EH (cell line): ENCODE data around the gene SLITRK3.

ENCODE experiments used
- DNase-seq: peaks from one replicate; pipeline ENCODE4 v3.0.0-alpha.2; 2015; ENCODE audit warnings: low read depth

SLITRK3 gene

GRCh38 chr3:165195640-165196576 is at the start of gene SLITRK3:
Gene SLITRK3, minus strand, starts transcription at chr3:165196384. Its CDS starts 5,554 bp downstream, at chr3:165190830.
- DNase-seq = no peak

GRCh38 chr3:165243597-165243996 is 47.4 kb upstream of the SLITRK3 start:
- no peak for DNase-seq

- DNase-seq = no peak
These were observed 37.5 kb upstream of the SLITRK3 start for GRCh38 chr3:165233501-165234195.

GRCh38 chr3:165225604-165226003 is 29.4 kb upstream of the SLITRK3 start:
- no peak for DNase-seq

- no peak for DNase-seq
These were observed 21.6 kb upstream of the SLITRK3 start for GRCh38 chr3:165217739-165218138.

GRCh38 chr3:165212580-165212979 is 16.4 kb upstream of the SLITRK3 start:
- DNase-seq = no peak

- DNase-seq = no peak
These were observed 15.5 kb upstream of the SLITRK3 start for GRCh38 chr3:165211721-165212120.

DNA sequence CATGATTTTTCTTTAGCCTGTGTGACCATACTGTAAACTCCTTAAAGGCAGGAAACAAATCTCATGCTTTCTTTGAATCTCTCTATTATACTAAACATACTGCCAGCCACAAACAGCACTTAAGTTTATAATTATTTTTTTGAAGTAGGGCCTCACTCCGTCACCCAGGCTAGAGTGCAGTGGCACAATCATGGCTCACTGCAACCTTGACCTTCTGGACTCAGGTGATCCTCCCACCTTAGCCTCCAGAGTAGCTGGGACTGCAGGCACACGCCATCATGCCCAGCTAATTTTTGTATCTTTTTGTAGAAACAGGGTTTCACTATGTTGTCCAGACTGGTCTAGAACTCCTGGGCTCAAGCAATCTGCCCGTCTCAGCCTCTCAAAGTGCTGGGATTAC is 14.5 kb upstream of the SLITRK3 start:
- no peak for DNase-seq

DNA sequence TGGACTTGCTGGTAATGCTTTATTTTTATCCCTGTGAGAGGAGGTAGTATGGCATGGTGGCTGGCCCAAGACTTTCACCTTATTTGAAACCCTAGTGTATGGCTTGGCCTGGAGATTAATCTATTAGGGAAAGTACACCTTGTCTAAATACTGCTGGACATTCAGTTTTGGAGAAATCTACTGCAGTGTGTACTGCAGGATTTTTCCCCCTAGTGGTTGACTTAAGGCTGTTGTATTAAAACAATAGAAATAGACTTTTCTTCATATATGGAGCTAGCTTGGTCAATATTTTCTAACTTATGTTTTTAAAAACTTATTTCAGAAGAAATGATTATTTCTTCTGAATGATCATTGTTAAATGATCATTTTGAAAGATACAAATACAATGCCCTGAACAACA is 13.9 kb upstream of the SLITRK3 start:
- DNase-seq = no peak

GRCh38 chr3:165206454-165207266 is 10.5 kb upstream of the SLITRK3 start:
- peak; percentile 72 for DNase-seq

DNA sequence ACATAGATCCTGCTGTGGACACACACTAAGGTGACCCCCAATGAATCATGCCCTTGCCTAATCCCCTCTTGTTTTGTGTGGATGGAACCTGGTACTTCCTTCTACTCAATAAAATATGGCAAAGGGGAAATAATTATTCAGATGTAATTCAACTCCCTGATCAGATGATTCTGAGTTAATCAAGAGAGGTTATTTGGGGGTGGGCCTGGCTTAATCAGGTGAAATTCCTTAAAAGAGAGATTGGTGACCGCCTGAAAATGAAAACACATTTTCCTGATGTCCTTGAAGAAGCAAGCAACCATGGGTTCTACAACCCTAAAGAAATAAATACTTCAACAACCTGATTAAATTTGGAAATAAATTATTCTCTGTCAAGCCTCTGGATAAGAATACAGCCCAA is 8.3 kb upstream of the SLITRK3 start:
- no peak for DNase-seq

DNA sequence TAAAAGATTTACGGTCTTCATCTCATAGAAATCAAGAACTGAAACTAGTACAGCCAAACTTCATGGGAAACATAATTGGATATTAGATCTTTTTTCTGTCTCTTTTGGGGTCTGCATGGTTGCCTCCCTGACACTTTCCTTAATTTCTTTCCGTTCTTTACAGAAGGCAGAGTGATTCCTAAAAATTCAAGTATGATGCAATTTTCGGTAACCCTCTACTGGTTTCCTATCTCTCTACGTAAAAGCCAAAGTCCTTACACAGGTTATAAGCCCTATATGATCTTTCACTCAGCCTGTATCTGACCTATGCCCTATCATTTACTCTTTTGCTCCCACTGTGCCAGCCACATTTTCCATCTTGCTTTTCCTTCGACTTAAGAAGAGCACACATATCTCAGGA is 6.8 kb upstream of the SLITRK3 start:
- DNase-seq = no peak

DNA sequence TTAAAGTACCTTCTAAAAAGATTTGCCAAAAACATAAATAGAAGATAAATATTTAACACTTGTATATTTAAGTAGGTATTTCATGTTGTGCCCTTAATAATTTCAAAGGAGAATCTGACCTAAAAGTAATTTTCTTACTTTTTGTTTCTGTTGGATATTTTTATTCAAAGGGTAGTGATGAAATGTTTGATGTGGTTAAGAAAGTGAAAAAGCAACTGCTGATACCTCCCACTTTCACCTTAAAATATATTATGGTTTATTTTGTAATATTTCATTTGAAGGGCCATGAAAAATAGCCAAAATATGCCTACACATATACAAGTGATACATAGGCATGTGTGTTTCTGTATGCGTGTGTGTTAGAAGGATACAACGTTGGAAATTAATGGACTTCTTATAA is 5.8 kb upstream of the SLITRK3 start:
- no peak for DNase-seq

GRCh38 chr3:165197481-165197800 is 1.3 kb upstream of the SLITRK3 start:
- no peak for DNase-seq

DNA sequence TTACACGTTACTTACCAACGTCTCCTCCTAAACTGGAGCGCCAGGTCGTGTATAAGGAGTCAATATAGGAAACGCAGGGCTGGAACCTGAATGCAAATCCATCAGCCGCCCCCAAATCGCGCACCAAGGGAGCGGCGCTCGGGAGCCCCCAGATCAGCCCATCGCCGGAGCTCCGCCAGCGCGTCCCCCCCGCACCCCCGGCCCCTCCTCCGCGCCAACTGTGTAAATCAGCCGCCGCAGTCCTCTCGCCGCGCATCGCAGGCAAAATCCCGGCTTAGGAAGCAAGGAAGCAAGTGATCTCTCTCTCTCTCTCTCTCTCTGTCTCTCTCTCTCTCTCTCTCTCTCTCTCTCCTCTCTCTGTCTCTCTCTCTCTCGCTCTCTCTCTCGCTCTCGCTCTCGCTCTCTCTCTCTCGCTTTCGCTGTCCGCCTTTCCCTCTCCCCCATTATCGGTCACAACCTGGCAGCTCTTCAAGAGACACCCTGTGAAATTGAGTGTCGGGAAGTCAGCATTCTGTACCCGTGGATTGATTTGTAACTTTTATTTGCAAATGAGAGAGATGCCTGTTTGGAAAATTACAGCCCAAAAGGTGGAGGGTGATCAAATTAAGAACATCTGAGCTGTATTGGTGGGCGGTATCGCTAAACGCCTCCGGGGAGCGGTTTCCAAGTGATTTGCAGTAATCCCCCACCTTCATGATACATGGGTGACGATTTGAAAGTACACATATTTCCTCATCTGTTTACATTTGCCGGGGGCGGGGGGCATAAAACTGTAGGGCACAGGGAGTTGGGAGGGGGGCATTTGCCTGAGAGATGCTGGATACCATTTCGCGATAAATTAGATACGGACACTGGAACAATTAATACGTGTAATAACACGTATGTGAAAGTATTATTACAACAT is 645 bp upstream of the SLITRK3 start:
- no peak for DNase-seq

- no peak for DNase-seq
These were observed 944 bp downstream of the SLITRK3 start for GRCh38 chr3:165195241-165195639.

DNA sequence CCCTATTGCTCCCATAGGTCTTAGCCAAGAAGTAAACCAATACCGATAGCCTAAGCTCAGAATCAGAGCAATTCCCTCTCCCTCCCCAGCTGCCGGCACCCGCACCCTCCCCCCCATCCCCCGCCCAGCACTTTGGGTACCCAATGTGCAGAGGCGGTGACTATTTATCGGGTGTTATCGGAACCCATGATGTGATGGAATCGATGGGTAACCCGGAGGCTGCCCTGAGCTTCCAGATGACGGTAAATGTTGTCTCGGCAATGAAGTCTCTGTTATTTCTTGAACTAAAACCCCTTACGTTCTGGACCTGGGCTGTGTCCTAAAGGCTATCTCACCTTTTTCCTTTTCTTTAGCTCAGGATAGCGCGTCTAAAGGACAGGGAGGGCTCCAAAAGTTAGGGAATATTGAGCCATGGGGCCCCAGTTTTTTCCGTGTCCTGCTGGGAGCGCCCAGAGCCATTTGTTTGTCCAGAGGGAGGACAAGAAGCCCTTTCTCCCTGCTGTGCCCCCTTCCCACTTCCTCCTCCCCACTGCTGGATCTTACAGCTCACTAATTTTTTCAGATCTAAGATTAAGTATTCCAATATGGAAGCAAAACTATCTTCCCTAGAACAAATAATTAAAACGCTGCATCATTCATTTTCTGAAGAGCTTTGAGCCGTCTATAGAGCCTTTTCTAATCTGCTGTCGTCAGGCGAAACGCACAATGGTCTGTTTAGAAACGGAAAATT is 1.5 kb downstream of the SLITRK3 start:
- no peak for DNase-seq

DNA sequence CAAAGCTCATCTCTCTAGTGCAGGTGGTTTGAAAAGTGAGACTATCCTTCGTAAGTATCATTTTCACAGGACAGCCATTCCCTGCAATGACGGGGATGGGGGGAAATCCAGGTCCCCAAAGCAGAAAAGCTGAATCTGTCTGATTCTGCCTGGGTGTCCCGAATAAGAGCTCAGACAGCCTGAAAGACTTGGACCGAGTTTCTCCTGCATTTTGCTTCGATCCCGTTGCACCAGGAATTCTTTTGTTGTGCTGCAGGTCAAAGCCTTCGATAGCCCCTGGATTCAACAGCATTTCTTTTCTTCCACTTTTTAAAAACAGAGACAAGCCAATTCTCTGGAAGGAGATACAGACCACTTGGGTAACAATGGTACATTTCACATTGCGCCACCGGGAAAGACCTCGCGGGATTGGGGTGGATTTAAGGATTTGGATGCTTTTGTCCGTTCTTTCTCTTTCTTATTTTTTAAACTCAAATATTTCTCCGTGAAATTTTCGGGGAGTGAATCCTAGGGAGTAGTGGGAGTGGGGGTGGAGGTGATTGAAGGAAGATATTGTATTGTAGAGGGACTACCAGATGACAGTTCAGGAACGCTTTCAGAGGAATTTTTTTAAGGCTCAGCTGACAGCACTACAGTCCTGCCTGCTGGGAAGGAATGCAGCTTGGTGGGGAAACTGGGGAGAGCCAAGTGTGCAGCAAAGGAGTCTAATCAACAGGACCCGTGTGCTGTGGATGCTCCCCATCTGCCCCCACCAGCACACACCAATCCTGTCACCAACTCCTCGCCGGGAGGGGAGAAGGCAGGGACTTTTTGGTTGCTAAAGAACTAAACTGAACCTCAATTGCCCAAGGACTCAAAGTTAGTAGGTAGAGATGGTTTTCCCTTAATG is 2.6 kb downstream of the SLITRK3 start:
- DNase-seq = no peak

DNA sequence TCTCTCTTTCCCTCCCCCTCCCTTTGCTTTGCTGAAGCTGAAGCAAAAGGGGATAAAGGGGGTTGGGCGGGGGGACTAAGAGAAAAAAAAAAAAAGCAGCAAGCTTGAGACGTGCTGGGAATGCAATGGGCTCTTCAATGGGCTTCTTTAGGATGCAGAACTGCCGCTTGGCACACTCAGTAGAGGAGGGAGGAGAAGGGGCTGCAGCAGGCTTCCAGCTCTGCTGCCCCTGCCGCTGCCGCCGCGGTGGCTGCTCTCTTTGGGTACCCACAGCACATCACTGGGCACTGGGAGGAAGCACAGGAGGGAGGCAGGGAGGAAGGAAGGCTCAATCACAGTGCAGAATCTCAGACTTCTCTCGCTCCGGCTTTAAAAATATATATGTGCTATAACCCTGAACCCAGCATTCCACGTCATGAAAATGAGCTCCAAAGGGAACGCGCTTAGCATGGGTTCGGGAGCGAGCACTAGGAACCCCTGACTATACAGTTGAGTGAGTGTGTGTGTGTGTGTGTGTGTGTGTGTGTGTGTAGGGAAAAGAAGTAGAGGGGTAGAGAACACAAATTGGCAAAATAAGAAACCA is 3.5 kb downstream of the SLITRK3 start:
- no peak for DNase-seq
